Measurements from ENCODE around the gene PEX26.
A peak's percentile ranks its signal among the peaks of the same experiment; 100 is the strongest.

Gene PEX26

GRCh38 chr22:18091478-18091877, 13.7 kb downstream of the PEX26 start:
- Histone ChIP-seq H3K4me1 (peaks cover 0 to 16% (median 3%) of the 10 kb centered on the region in 4 donors), H3K27ac (peak overlapping the region; percentile 79 to 84), H3K4me3 (peak overlapping the region; percentile 32 to 49), H3K9me3 (no peaks in the 10 kb centered on the region), H3K36me3 (peaks cover 26 to 40% (median 30%) of the 10 kb centered on the region in 3 donors), H3K27me3 (no peaks in the 10 kb centered on the region)
- DNase-seq: no peak
- no peak for TF ChIP-seq CTCF (IDR thresholded peaks at IDR 0.05)
- intact Hi-C loops (cut with DNase I; ENCODE audit: low total_unique reads): no loop called here

GRCh38 chr22:18091916-18092526, 14.2 kb downstream of the PEX26 start:
- H3K27ac ChIP-seq: peak overlapping the region; percentile 79 to 84
- peak overlapping the region; percentile 32 to 49 for H3K4me3 ChIP-seq
- no peaks in the 10 kb centered on the region for H3K9me3 ChIP-seq
- no peaks in the 10 kb centered on the region for H3K27me3 ChIP-seq
- DNase-seq: peak in 1 of 2 donors; percentile 42
- peaks cover 0 to 16% (median 3%) of the 10 kb centered on the region in 4 donors for H3K4me1 ChIP-seq
- H3K36me3 ChIP-seq: peaks cover 21 to 36% (median 28%) of the 10 kb centered on the region in 3 donors
- no peak for TF ChIP-seq CTCF (IDR thresholded peaks at IDR 0.05)
- intact Hi-C loops (cut with DNase I; ENCODE audit: low total_unique reads): no loop called here

GRCh38 chr22:18093661-18094060, 15.9 kb downstream of the PEX26 start:
- Histone ChIP-seq H3K4me3 (no peak overlapping the region), H3K27me3 (no peaks in the 10 kb centered on the region), H3K4me1 (peaks cover 0 to 16% (median 3%) of the 10 kb centered on the region in 4 donors), H3K36me3 (peaks cover 4 to 20% (median 11%) of the 10 kb centered on the region in 3 donors), H3K27ac (no peak overlapping the region), H3K9me3 (no peaks in the 10 kb centered on the region)
- intact Hi-C loops (cut with DNase I; ENCODE audit: low total_unique reads): no loop called here
- no peak for DNase-seq
- TF ChIP-seq CTCF (IDR thresholded peaks at IDR 0.05): no peak

GRCh38 chr22:18095101-18095805, 17.5 kb downstream of the PEX26 start:
- H3K27me3 ChIP-seq: no peaks in the 10 kb centered on the region
- peaks cover 0 to 19% (median 4%) of the 10 kb centered on the region in 3 donors for H3K36me3 ChIP-seq
- no peak for TF ChIP-seq CTCF (IDR thresholded peaks at IDR 0.05)
- intact Hi-C loops (cut with DNase I; ENCODE audit: low total_unique reads): no loop called here
- no peak for DNase-seq
- no peaks in the 10 kb centered on the region for H3K9me3 ChIP-seq
- H3K4me3 ChIP-seq: no peak overlapping the region
- no peak overlapping the region for H3K27ac ChIP-seq
- peaks cover 0 to 16% (median 3%) of the 10 kb centered on the region in 4 donors for H3K4me1 ChIP-seq

- H3K4me1 ChIP-seq: peaks cover 0 to 8% (median 2%) of the 10 kb centered on the region in 4 donors
- TF ChIP-seq CTCF (IDR thresholded peaks at IDR 0.05): no peak
- H3K27ac ChIP-seq: no peak overlapping the region
- no peak overlapping the region for H3K4me3 ChIP-seq
- peaks cover 0 to 18% (median 4%) of the 10 kb centered on the region in 3 donors for H3K36me3 ChIP-seq
- no peaks in the 10 kb centered on the region for H3K27me3 ChIP-seq
- H3K9me3 ChIP-seq: no peaks in the 10 kb centered on the region
- DNase-seq: no peak
- intact Hi-C loops (cut with DNase I; ENCODE audit: low total_unique reads): no loop called here
Measured at GRCh38 chr22:18096823-18097222, 19.0 kb downstream of the PEX26 start.

Data from tibial artery (tissue), 4 donors.